Motor neuron (in vitro differentiated cells): ENCODE measurements around the gene RAD51B. TPM values are rescaled to one million over a fixed set of nuclear protein-coding genes. Genes with fewer than 3 reads are reported as not detected.
"Not testable (repeated sequence)": the region's sequence is repeated elsewhere in the genome, so short reads cannot be mapped to it uniquely, and the experiment has no call there.

Source experiments
- ATAC-seq, 8 experiments: fragments of 200-7000 bp; cut with Tn5 transposase; replicated peaks in 6 of 8; 2 replicates each; pipeline ENCODE4 v1.8.0; 2021; ENCODE audit warnings: mild to moderate bottlenecking in 8 of 8, moderate library complexity in 8 of 8
- H3K27ac ChIP-seq, 2 donors: fragments of 250-450 bp; sonication (Bioruptor Pico); 2 replicates each; pipeline ENCODE4 v1.9.0; 2021; ENCODE audit warnings: antibody characterized with exemption in 2 of 2, mild to moderate bottlenecking in 2 of 2, moderate library complexity in 1 of 2
- H3K4me1 ChIP-seq, 2 donors: fragments of 250-450 bp; sonication (Bioruptor Pico); replicated peaks in 1 of 2; 2 replicates each; pipeline ENCODE4 v1.6.1; 2021; ENCODE audit warnings: antibody characterized with exemption in 2 of 2, mild to moderate bottlenecking in 2 of 2, moderate library complexity in 1 of 2
- H3K4me3 ChIP-seq, 5 donors: fragments of 250-450 bp; sonication (Bioruptor Pico); 2 replicates each; pipeline ENCODE4 v1.9.0; 2021; ENCODE audit warnings: antibody characterized with exemption in 5 of 5, mild to moderate bottlenecking in 5 of 5, moderate library complexity in 4 of 5
- WGBS, 10 experiments: fragments of 450-650 bp; shearing (Covaris generic); methylation state at CpG; one replicate each; pipeline ENCODE4 v1.0.0; 2022; 5-methylcytosine and 5-hydroxymethylcytosine counted together
- in situ Hi-C, 9 experiments: fragments of 400-800 bp; cut with MboI; loops; one replicate each; pipeline ENCODE4 v1.15.0; 2021; ENCODE audit warnings: low sequenced_read_pairs in 9 of 9, low pct_unique_long_range_greater_than_20kb in 2 of 9; ENCODE audit not compliant: unreplicated experiment in 9 of 9
- total RNA-seq, 8 experiments: library from RNA; unstranded; fragments of 300-600 nt; gene quantifications; 2 replicates each; pipeline versions ENCODE4 v1.2.3 to v1.2.4, GENCODE V29; 2022

The RAD51B gene
- total RNA-seq, 8 experiments from 2014 or later, result 5.4 to 37.7 (median 11.0) TPM

- no peak overlapping the region for H3K27ac ChIP-seq
- H3K4me1 ChIP-seq, result peaks cover 47 to 52% of the 10 kb centered on the region in 2 donors
- in situ Hi-C loops, result no loop called here
- 25 to 100% (median 77%) methylated on average over 2 to 14 of the region's 14 CpGs; no CpG with 5 or more reads in 1 of the 10 experiments for WGBS, 10 experiments
- no peak overlapping the region for H3K4me3 ChIP-seq
- peak in 2 of 8 experiments; percentile 11 to 22 for ATAC-seq
These were observed 873.6 kb downstream of the RAD51B start for GRCh38 chr14:68692916-68693771.

GRCh38 chr14:68693926-68694325 is 874.3 kb downstream of the RAD51B start:
- H3K4me3 ChIP-seq, result no peak overlapping the region
- 60 to 100% (median 100%) methylated on average over 1 of the region's 2 CpGs; no CpG with 5 or more reads in 5 of the 10 experiments for WGBS, 10 experiments
- in situ Hi-C loops, result no loop called here
- ATAC-seq, result no peak
- peaks cover 39 to 45% of the 10 kb centered on the region in 2 donors for H3K4me1 ChIP-seq
- no peak overlapping the region for H3K27ac ChIP-seq

- H3K27ac ChIP-seq, result no peak overlapping the region
- no peak for ATAC-seq
- H3K4me3 ChIP-seq, result no peak overlapping the region
- H3K4me1 ChIP-seq, result peaks cover 32 to 37% of the 10 kb centered on the region in 2 donors
- in situ Hi-C loops, result no loop called here
- 50 to 100% (median 90%) methylated on average over 1 to 3 of the region's 7 CpGs; no CpG with 5 or more reads in 7 of the 10 experiments for WGBS, 10 experiments
These were observed 875.1 kb downstream of the RAD51B start for GRCh38 chr14:68694516-68695235.

GRCh38 chr14:68695326-68695768 is 875.8 kb downstream of the RAD51B start:
- Histone ChIP-seq H3K4me1 (peaks cover 25 to 31% of the 10 kb centered on the region in 2 donors), H3K27ac (no peak overlapping the region), H3K4me3 (no peak overlapping the region)
- in situ Hi-C loops, result no loop called here
- WGBS, 10 experiments, result 0 to 100% (median 52%) methylated on average over 1 to 4 of the region's 7 CpGs; no CpG with 5 or more reads in 2 of the 10 experiments
- ATAC-seq, result peak in 2 of 8 experiments; percentile 97

- in situ Hi-C loops, result no loop called here
- H3K4me1 ChIP-seq, result peaks cover 20 to 26% of the 10 kb centered on the region in 2 donors
- no peak overlapping the region for H3K27ac ChIP-seq
- H3K4me3 ChIP-seq, result no peak overlapping the region
- WGBS, 10 experiments, result 17 to 100% (median 90%) methylated on average over 1 to 2 of the region's 2 CpGs; no CpG with 5 or more reads in 2 of the 10 experiments
- ATAC-seq, result no peak
These were observed 876.3 kb downstream of the RAD51B start for GRCh38 chr14:68695856-68696255.

GRCh38 chr14:68696266-68696665 is 876.7 kb downstream of the RAD51B start:
- no peak for ATAC-seq
- no peak overlapping the region for H3K4me3 ChIP-seq
- WGBS, 10 experiments, result 60 to 100% (median 90%) methylated on average over 1 to 3 of the region's 3 CpGs; no CpG with 5 or more reads in 2 of the 10 experiments
- H3K4me1 ChIP-seq, result peaks cover 16 to 22% of the 10 kb centered on the region in 2 donors
- no peak overlapping the region for H3K27ac ChIP-seq
- in situ Hi-C loops, result no loop called here

GRCh38 chr14:68696721-68697495 is 877.3 kb downstream of the RAD51B start:
- no peak for ATAC-seq
- in situ Hi-C loops, result no loop called here
- Histone ChIP-seq H3K27ac (no peak overlapping the region), H3K4me3 (no peak overlapping the region), H3K4me1 (peaks cover 10 to 16% of the 10 kb centered on the region in 2 donors)
- WGBS, 10 experiments, result 70 to 100% (median 93%) methylated on average over 1 to 4 of the region's 6 CpGs; no CpG with 5 or more reads in 4 of the 10 experiments

- ATAC-seq, in situ Hi-C loops, H3K27ac ChIP-seq, H3K4me1 ChIP-seq, H3K4me3 ChIP-seq: not testable (repeated sequence)
- WGBS, 10 experiments, result 87 to 97% (median 90%) methylated on average over 3 to 10 of the region's 14 CpGs; no CpG with 5 or more reads in 3 of the 10 experiments
These were observed 879.2 kb downstream of the RAD51B start for GRCh38 chr14:68698773-68699172.

GRCh38 chr14:68701001-68701741 is 881.6 kb downstream of the RAD51B start:
- no peak overlapping the region for H3K4me3 ChIP-seq
- peaks cover 0 to 6% of the 10 kb centered on the region in 2 donors for H3K4me1 ChIP-seq
- 96 to 100% (median 100%) methylated on average over 1 to 5 of the region's 6 CpGs; no CpG with 5 or more reads in 1 of the 10 experiments for WGBS, 10 experiments

GRCh38 chr14:68702135-68702534 is 882.6 kb downstream of the RAD51B start:
- H3K4me3 ChIP-seq, result no peak overlapping the region
- WGBS, 10 experiments, result 100% methylated on average over 1 of the region's 4 CpGs; no CpG with 5 or more reads in 8 of the 10 experiments
- peaks cover 0 to 7% of the 10 kb centered on the region in 2 donors for H3K4me1 ChIP-seq
- ATAC-seq, result no peak
- H3K27ac ChIP-seq, result no peak overlapping the region
- in situ Hi-C loops, result no loop called here

More at GRCh38 chr14:68701001-68701741, 881.6 kb downstream of the RAD51B start:
- in situ Hi-C loops, result no loop called here
- ATAC-seq, result no peak
- no peak overlapping the region for H3K27ac ChIP-seq

- in situ Hi-C loops, result no loop called here
- ATAC-seq, result no peak
- Histone ChIP-seq H3K4me3 (no peak overlapping the region), H3K27ac (no peak overlapping the region), H3K4me1 (peaks cover 0 to 7% of the 10 kb centered on the region in 2 donors)
- 94 to 100% (median 100%) methylated on average over 1 to 3 of the region's 3 CpGs; no CpG with 5 or more reads in 4 of the 10 experiments for WGBS, 10 experiments
These were observed 883.0 kb downstream of the RAD51B start for GRCh38 chr14:68702578-68702977.

GRCh38 chr14:68703093-68703492 is 883.5 kb downstream of the RAD51B start:
- Histone ChIP-seq H3K27ac (no peak overlapping the region), H3K4me1 (peaks cover 0 to 7% of the 10 kb centered on the region in 2 donors), H3K4me3 (no peak overlapping the region)
- ATAC-seq, result peak in 2 of 8 experiments; percentile 27 to 56
- WGBS, 10 experiments, result 80 to 100% (median 83%) methylated on average over 1 to 2 of the region's 10 CpGs; no CpG with 5 or more reads in 7 of the 10 experiments
- in situ Hi-C loops, result no loop called here
